Stimulated activated naive CD4-positive, alpha-beta T cell treated with Interleukin-2 at 50 U/mL for 16 hours (primary cell): ENCODE results near the gene COL18A1.
"Not testable (repeated sequence)": the region's sequence is repeated elsewhere in the genome, so short reads cannot be mapped to it uniquely, and the experiment has no call there.

Source experiments
- DNase-seq: peaks from one replicate; lab custom pipeline; 2025; lab: John Stamatoyannopoulos, UW

Gene COL18A1

DNA sequence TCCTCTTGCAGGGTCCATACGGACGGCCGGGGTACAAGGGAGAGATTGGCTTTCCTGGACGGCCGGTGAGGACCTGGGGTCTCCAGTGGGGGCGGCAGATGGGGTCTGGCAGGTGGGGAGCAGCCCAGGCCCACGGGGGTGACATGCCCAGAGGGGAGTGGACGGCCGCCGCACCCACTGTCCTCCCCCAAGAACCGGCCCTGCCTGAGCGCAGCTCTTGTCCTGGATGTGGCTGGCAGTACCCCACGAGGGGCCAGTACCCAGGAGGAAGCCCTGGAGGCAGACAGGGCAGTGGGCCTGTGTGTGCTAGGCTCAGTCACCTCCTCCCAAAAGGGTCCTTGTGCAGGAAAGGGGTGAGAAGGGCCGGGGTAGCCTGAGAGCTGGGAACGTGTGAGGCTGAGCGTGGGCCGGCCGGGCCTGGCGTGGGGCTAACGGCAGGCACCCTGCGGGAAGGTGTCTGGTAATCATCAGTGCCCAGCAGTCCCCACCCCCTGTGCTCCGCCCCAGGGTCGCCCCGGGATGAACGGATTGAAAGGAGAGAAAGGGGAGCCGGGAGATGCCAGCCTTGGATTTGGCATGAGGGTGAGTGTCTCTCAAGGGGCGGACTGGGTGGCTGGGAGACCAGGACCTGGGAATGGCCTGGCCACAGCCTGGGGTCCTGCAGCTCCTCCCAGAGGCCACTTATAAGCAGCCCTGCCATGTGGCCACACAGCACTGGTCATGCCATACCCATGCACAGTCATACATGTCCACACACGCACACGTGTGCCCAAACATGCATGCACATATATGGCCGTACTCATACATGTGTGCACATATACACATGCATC, 90.1 kb downstream of the COL18A1 start:
- no peak for DNase-seq

DNA sequence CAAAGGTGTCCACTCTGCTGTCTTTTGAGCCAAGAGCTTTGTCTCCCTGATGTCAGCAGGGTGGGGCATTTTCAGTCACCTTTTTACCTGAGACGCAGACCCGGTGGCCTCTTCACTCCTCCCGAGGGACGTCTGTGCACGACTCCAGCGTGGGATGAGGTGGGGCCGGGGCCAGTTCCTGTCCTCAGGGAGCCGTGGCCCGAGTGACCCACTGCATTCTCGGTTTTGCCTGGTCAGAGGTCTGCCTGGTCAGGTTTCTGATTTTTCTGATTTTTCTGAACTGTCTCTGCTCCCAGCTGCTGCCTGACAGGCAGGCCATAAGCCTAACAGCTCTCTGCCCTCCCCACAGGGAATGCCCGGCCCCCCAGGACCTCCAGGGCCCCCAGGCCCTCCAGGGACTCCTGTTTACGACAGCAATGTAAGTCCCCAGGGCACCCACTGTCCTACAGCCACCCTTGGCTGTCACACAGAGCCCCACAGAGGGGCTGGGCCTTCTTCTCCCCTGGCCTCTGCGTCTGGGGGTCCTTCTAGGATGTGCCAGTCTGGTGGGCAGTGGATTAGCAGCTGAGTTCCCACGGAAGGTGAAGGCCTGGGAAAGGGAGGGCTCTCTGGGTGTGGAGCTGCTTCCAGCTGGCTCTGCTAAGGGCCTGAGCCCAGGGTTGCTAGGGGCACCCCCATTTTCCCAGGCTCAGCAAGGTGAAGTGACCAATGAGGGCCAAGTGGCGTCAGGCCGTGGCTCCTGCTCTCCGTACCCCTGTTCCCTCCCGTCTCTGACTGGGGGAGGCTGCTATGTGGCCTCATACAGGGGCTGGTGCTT, 91.4 kb downstream of the COL18A1 start:
- no peak for DNase-seq

DNA sequence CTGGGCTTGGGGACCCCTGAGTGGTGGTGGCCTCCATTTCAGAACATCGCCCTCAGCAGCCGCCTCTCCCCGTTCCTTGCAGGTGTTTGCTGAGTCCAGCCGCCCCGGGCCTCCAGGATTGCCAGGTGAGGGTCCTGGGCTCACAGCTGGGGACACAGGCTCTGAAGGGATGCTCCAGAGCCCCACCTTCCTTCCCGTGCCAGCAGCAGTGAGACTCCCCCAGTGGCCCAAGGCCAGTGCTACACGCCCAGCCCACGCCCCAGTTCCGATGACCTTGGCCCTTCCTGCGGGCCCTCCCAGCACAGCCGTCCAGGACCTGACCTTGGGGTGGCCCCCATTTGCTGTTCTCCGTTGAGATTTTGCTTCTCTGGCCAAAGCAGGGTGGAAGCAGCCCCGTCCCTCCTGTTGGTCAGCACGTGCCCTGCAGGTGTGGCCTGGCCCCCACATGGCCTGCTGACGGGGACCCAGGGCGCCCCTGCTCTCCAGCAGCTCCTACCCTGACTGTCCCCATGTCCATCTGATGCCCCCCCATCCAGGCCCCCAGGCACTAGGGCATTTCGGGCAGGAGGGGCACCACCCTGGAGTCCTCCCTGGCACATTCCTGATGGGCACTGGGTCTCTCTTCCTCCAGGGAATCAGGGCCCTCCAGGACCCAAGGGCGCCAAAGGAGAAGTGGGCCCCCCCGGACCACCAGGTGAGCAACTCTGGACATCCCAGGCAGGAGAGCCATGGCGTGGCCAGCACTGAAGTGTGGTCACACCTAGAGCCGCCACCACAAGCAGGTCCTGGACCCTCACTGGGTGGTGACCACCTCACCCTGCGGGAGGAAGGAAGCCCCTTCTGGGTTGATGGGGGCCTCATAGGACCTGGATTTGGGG, 92.2 kb downstream of the COL18A1 start:
- DNase-seq: no peak

DNA sequence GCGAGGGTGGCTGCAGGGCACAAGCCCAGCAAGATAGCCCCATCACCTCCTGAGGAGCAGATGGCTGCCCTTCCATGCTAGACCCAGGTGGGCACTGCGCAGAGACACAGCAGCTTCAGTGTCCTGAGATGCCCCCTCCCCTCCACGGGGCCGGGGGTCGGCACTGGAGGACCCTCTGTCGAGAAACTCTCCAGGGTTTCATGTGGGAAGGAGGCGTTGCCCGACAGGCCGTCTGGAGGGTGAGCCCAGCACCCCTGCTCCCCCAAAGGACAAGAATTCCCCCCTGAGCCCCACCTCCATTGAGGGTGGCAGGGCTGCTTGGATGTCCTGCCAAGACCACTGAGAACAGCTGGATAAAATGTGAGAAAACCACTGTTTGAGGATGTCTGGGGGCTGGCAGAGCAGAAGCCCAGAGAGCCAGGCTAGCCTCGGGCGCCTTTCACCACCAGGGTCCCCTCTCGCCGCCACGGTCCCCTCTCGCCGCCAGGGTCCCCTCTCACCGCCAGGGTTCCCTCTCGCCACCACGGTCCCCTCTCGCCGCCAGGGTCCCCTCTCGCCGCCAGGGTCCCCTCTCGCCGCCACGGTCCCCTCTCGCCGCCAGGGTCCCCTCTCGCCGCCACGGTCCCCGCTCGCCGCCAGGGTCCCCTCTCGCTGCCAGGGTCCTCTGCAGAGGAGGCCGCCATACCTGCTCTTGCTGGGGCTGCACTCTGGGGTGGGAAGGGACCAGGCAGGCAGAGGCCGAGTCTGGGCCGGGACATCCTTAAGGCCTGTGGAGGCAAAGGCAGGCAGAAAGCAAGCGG, 93.1 kb downstream of the COL18A1 start:
- DNase-seq: no peak

DNA sequence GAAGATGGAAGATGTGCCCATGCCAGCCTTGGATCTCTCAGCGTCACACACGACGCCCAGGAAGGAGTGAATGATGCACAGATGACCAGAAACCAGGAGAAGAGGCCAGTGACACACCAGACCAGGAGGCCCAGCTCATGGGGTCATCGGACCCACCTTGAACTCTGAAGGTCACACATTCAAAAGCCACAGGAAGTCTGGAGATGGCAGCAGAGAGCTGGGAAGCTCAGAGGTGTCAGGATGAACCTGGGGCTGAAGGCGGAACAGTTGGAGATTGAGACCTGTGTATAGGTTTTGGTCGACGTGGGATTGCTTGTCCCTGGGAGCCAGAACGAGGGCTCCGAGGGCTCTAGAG, 93.7 kb downstream of the COL18A1 start:
- DNase-seq: no peak

DNA sequence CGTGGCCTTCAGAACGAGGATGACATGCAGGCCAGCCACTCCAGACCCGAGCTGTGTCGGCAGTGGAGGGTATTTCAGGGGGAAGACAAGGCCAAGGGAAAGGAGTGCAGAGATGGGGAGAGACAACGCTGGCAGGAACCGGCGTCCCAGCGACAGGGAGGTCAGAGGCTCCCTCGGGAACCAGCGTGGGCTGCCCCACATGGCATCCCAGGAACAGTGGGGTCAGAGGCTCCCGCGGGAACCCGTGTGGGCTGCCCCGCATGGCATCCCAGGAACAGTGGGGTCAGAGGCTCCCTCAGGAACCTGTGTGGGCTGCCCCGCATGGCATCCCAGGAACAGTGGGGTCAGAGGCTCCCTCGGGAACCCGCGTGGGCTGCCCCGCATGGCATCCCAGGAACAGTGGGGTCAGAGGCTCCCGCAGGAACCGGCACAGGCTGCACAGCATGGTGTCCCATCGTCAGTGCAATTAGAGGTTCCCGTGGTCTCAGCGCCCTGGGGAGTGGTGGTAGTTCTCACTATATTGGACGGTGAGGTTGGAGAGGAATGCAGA, 94.3 kb downstream of the COL18A1 start:
- no peak for DNase-seq

DNA sequence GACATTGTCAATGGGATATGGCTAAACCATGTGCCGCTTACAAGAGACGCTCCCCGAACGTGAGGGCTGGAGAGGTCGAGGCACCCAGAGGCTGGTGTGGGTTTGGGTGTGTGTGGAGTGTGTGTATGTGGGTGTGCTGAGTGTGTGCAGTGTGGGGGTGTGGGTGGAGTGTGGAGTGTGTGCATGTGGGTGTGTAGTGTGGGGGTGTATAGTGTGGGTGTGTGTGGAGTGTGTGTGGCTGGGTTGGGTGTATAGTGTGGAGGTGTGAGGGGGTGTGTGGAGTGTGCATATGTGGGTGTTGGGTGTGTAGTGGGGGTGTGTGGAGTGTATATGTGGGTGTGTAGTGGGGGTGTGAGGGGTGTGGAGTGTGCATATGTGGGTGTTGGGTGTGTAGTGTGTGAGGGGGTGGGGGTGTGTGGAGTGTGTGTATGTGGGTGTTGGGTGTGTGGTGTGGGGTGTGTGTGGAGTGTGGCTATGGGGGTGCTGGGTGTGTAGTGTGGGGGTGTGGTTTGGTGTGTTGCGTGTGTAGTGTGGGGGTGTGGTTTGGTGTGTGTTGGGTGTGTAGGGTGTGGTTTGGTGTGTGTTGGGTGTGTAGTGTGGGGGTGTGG, 95.1 kb downstream of the COL18A1 start:
- no peak for DNase-seq

DNA sequence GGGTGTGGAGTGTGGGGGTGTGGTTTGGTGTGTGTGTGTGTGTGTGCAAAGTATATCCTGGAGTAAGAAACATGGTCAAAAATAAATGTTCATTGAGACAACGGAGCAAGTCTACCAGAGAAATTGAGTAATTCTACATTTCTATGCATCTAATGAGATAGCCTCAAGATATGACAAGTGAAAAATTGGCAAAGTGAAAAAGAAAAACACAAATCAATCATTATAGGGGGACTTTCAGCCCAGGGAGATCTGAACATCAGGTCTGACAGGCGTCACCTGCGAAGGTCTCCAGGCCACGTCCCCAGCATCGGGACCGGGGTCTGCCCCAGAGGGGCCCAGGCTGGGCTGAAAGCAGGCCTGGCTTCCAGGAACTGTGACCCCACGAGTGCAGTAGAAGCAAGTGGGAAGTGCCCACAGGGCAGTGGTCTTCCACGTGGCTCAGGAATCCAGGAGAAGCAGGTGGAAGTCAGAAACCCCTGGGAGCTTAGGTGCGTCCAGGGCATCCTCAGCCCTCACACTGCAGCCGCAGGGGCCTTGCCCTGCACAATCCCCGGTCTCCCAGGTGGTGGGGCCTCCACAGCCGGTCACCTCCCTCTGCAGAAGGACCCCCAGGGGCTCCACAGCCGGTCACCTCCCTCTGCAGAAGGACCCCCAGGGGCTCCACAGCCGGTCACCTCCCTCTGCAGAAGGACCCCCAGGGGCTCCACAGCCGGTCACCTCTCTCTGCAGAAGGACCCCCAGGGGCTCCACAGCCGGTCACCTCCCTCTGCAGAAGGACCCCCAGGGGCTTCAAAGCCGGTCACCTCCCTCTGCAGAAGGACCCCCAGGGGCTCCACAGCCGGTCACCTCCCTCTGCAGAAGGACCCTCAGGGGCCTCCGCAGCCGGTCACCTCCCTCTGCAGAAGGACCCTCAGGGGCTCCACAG, 96.4 kb downstream of the COL18A1 start:
- DNase-seq: not testable (repeated sequence)

DNA sequence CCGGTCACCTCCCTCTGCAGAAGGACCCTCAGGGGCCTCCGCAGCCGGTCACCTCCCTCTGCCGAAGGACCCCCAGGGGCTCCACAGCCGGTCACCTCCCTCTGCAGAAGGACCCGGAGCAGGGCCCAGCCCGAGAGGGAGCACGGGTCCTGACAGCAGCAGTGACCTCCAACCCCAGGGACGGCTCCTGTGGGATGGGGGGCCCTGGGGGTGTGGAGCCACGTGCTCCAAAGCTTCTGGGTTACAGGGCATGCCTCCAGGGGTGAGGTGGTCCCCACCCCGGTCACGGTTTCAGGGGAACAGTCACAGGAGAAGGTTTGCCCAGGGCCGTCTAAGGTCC, 97.0 kb downstream of the COL18A1 start:
- DNase-seq: no peak

DNA sequence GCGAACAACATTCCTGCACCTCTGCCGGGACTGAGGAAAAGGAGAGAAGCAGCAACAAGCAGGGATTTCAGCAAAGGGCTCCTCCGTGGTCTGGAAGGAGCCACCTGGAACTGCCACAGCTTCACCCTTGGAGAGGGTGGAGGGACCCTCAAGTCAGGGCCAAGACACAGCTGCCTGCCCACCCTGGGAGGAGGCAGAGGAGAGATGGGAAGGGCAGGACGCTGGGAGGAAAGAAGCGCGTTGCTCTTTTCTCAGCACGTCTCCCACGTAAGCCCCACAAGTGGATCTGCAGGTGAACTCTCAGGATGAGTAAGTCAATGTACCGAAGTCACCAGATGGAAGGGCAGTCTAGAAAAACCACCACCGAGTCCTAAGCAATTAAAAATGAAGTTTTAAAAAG, 97.6 kb downstream of the COL18A1 start:
- no peak for DNase-seq

DNA sequence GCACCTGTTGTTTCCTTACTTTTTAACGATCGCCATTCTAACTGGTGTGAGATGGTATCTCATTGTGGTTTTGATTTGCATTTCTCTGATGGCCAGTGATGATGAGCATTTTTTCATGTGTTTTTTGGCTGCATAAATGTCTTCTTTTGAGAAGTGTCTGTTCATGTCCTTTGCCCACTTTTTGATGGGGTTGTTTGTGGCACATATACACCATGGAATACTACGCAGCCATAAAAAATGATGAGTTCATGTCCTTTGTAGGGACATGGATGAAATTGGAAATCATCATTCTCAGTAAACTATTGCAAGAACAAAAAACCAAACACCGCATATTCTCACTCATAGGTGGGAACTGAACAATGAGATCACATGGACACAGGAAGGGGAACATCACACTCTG, 98.3 kb downstream of the COL18A1 start:
- DNase-seq: not testable (repeated sequence)

DNA sequence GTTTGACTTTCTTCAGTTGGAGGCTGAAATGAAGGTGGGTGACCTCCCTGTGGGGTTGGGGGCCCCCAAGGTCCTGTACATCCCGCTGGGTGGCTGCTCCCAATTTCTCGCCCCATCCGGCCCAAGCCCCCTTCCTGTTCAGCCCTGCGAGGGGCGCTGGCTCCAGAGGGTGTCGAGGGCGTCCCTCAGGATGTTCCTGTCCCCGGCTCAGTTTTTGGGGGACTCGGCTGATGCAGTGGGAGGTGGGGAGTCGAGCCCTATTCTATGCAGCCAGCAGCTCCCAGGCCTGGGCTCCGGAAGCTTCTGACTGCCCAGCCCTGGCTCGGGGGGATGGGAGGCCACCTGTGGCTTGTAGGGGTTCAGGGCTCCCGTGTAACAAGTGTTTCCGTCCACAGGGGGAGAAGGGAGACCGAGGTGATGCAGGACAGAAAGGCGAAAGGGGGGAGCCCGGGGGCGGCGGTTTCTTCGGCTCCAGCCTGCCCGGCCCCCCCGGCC, 99.1 kb downstream of the COL18A1 start:
- no peak for DNase-seq

DNA sequence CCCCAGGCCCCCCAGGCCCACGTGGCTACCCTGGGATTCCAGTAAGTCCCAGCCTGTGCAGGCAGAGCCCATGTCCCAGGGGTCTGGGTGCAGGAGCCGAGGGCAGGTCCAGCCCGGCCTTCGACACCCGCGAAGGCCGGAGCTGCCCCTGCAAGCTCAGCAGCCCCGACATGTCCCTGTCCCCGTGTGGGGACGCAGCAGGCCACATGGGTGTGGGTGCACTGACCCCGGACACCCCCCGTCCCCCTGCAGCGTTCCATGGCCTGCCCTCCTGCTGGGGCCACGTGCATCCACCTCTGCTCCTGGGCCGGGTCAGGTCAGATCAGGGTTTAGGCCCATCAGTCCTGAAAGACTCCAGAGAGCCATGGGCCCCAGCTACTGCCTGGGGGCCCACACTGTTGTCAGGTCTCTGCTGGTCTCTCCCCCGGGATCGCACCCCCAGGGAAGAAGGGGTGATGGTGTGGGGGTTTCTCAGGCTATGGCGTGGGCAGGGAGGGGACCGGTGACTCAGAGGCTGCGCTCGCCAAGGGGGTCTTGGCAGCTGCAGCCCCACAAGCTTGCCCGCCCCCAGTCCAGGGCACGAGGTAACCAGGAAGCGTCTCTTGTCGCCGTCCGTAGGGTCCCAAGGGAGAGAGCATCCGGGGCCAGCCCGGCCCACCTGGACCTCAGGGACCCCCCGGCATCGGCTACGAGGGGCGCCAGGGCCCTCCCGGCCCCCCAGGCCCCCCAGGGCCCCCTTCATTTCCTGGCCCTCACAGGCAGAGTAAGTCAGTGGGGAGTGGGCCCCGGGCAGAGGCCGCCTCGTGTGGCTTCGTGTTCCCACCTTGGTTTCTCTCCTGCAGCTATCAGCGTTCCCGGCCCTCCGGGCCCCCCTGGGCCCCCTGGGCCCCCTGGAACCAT, 99.8 kb downstream of the COL18A1 start:
- DNase-seq: no peak

DNA sequence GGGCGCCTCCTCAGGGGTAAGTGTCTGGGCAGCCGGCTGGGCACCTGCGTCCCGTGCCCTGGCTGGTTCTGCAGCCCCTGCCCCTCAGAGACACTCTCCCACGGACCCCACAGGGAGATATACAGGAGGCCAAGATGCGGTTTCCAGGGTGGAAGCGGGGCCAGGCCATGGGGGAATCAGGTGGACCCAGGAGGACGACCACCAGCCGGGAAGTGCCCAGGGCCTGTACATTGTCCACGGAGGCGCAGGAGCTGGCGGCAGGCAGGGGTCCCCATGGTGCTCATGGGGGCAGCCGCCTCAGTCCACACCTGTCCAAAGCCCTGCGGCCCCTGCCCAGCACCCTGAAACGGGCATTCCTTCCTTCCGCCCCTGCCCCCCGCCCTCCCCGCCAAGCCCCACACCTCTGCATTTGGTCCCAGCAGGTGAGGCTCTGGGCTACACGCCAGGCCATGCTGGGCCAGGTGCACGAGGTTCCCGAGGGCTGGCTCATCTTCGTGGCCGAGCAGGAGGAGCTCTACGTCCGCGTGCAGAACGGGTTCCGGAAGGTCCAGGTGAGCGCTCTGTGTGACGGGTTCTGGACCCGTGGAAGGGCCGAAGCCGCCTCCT, 100.6 kb downstream of the COL18A1 start:
- DNase-seq: no peak

DNA sequence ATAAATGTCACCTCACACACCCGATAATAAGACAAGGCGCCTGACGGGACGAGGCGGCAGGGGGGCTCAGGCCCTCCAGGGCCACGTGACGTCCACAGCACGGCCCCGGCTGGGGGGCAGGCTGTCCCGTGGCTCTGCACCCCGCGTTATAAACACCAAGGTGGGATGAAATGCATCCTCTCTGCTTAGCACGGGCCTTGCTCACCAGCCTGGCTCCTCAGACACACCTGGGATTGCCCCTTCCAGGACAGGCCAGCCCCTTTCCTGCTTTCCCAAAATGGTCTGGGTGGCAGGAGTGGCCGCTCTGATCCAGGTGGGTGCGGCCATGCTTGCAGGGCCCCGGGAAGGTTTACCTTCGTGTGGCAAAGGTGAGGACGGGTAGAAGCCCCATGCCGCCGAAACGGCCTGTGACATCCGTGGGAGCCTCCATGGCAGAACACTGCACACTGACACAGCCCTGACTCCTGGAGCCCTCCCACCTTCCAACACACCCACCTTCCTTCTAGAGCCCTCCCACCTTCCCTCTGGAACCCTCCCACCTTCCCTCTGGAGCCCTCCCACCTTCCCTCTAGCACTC, 101.4 kb downstream of the COL18A1 start:
- DNase-seq: no peak

DNA sequence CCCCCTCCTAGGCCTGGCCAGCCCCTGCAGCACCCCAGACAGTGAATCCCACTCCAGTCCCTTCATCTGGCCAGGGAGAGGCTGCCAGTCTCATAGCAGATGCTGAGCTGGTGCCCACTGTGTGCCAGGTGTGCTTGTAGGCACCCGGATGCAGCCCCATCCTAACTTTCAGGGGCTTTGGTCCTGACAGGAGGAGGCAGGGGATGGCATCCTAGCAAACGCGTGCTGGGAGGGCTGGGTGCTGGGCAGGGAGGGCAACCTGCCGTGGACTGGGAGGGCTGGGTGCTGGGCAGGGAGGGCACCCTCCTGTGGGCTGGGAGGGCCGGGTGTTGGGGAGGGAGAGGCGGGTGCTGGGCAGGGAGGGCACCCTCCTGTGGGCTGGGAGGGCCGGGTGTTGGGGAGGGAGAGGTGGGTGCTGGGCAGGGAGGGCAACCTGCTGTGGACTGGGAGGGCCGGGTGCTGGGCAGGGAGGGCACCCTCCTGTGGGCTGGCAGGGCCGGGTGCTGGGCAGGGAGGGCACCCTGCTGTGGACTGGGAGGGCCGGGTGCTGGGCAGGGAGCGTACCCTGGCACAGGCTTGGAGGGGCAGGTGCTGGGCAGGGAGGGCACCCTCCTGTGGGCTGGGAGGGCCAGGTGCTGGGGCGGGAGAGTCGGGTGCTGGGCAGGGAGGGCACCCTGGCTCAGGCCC, 102.0 kb downstream of the COL18A1 start:
- no peak for DNase-seq

DNA sequence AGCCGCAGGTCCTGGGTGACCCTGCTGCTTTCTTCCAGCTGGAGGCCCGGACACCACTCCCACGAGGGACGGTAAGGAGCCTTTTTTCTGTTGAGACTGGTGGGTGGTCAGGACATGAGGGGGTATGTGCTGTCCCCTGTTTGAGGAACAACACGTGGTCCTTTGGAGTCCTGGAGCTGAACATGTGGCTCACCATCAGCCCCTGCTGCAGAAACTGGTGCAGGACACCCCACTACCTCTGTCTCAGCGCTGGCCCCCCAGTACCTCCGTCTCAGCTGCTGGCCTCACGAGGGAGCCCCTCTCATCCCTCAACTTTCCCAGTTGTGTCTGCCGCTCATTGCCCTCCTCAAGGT, 102.5 kb downstream of the COL18A1 start:
- DNase-seq: no peak
